GM23338 (cell line): ENCODE data around the gene MYO1G. TPM values are rescaled to one million over a fixed set of nuclear protein-coding genes. Genes with fewer than 3 reads are reported as not detected.

Experiments
- ATAC-seq: fragments of 200-7000 bp; cut with Tn5 transposase; 3 replicates; pipeline ENCODE4 v1.9.1; 2020
- DNase-seq: peaks from one replicate; pipeline ENCODE4 v3.0.0-alpha.2; 2015; ENCODE audit warnings: low spot score
- H2AFZ ChIP-seq: fragments of 200-600 bp; sonication (generic); 2 replicates; pipeline ENCODE4 v1.8.0; 2016; ENCODE audit warnings: antibody characterized with exemption, mild to moderate bottlenecking, moderate library complexity
- H3F3A ChIP-seq: fragments of 200-600 bp; sonication (generic); replicated peaks from 2 replicates; pipeline ENCODE4 v1.8.0; 2017; ENCODE audit warnings: antibody characterized with exemption, mixed run types, low read depth
- H3K27ac ChIP-seq: fragments of 200-600 bp; sonication (generic); 2 replicates; pipeline ENCODE4 v1.6.1; 2016; ENCODE audit warnings: low read depth
- H3K27me3 ChIP-seq: fragments of 200-600 bp; sonication (generic); 2 replicates; pipeline ENCODE4 v1.8.0; 2016; ENCODE audit warnings: mild to moderate bottlenecking, mixed run types, moderate library complexity; ENCODE audit not compliant: insufficient read depth
- H3K36me3 ChIP-seq: fragments of 200-600 bp; sonication (generic); 2 replicates; pipeline ENCODE4 v1.8.0; 2016; ENCODE audit warnings: mild to moderate bottlenecking; ENCODE audit not compliant: insufficient read depth
- H3K4me1 ChIP-seq: fragments of 200-600 bp; sonication (generic); 2 replicates; pipeline ENCODE4 v1.8.0; 2016; ENCODE audit warnings: mild to moderate bottlenecking, moderate library complexity; ENCODE audit not compliant: insufficient read depth
- H3K4me2 ChIP-seq: fragments of 200-600 bp; sonication (generic); 2 replicates; pipeline ENCODE4 v1.7.1; 2017; ENCODE audit warnings: mixed run types
- H3K4me3 ChIP-seq: fragments of 200-600 bp; sonication (generic); 2 replicates; pipeline ENCODE4 v1.6.1; 2016; ENCODE audit warnings: mixed run types
- H3K79me2 ChIP-seq: fragments of 200-600 bp; sonication (generic); replicated peaks from 2 replicates; pipeline ENCODE4 v1.8.0; 2017; ENCODE audit warnings: mild to moderate bottlenecking; ENCODE audit not compliant: insufficient read depth
- H3K9me2 ChIP-seq: fragments of 200-600 bp; sonication (generic); 2 replicates; pipeline ENCODE4 v1.8.0; 2017; ENCODE audit not compliant: insufficient read depth
- H4K20me1 ChIP-seq: fragments of 200-600 bp; sonication (generic); replicated peaks from 2 replicates; pipeline ENCODE4 v1.8.0; 2017; ENCODE audit warnings: mild to moderate bottlenecking; ENCODE audit not compliant: insufficient read depth
- H3K27ac Mint-ChIP-seq: 2 replicates; pipeline ENCODE4 v1.8.0; 2020; ENCODE audit warnings: inconsistent platforms, mild to moderate bottlenecking, moderate library complexity, mixed read lengths
- H3K27me3 Mint-ChIP-seq: 3 replicates; pipeline ENCODE4 v1.8.0; 2022; ENCODE audit warnings: low read depth, mild to moderate bottlenecking, moderate library complexity, mixed read lengths, inconsistent platforms; ENCODE audit not compliant: insufficient read depth, poor library complexity
- H3K36me3 Mint-ChIP-seq: 3 replicates; pipeline ENCODE4 v1.8.0; 2021; ENCODE audit warnings: low read depth, mild to moderate bottlenecking, inconsistent platforms, moderate library complexity, mixed read lengths
- H3K4me1 Mint-ChIP-seq: 3 replicates; pipeline ENCODE4 v1.8.0; 2020; ENCODE audit warnings: mild to moderate bottlenecking, inconsistent platforms, mixed read lengths
- H3K4me3 Mint-ChIP-seq: 3 replicates; pipeline ENCODE4 v1.8.0; 2021; ENCODE audit warnings: moderate library complexity, mild to moderate bottlenecking, inconsistent platforms, mixed read lengths
- H3K9me3 Mint-ChIP-seq: 3 replicates; pipeline ENCODE4 v1.8.0; 2020; ENCODE audit warnings: moderate library complexity, mild to moderate bottlenecking, inconsistent platforms, mixed read lengths
- CREB1 ChIP-seq: fragments of 250-450 bp; sonication (Bioruptor Pico); IDR thresholded peaks from 2 replicates; pipeline ENCODE4 v1.5.0; 2020; ENCODE audit warnings: low read depth, mild to moderate bottlenecking, moderate library complexity
- EZH2 ChIP-seq: fragments of 200-600 bp; sonication (generic); IDR thresholded peaks from one replicate; pipeline ENCODE4 v1.8.0; 2017; ENCODE audit warnings: antibody characterized with exemption, mild to moderate bottlenecking, low read depth; ENCODE audit not compliant: unreplicated experiment
- EZH2phosphoT487 ChIP-seq: fragments of 200-600 bp; sonication (generic); IDR thresholded peaks from one replicate; pipeline ENCODE4 v1.8.1; 2018; ENCODE audit warnings: antibody characterized with exemption; ENCODE audit not compliant: unreplicated experiment
- JUNB ChIP-seq: IDR thresholded peaks from one replicate; pipeline ENCODE4 v1.6.1; 2016; ENCODE audit warnings: antibody characterized with exemption; ENCODE audit not compliant: unreplicated experiment
- NANOG ChIP-seq: IDR thresholded peaks from 2 replicates; pipeline ENCODE4 v1.6.1; 2016; ENCODE audit warnings: antibody characterized with exemption, borderline replicate concordance
- POLR2AphosphoS5 ChIP-seq: IDR thresholded peaks from 2 replicates; pipeline ENCODE4 v1.6.1; 2016; ENCODE audit warnings: antibody characterized with exemption, low read depth
- STAT1 ChIP-seq: IDR thresholded peaks from one replicate; pipeline ENCODE4 v1.6.1; 2016; ENCODE audit warnings: antibody characterized with exemption; ENCODE audit not compliant: unreplicated experiment
- ZNF114 ChIP-seq: fragments of 250-450 bp; sonication (Bioruptor Pico); IDR thresholded peaks from 2 replicates; pipeline ENCODE4 v1.5.0; 2020; ENCODE audit warnings: mild to moderate bottlenecking, moderate library complexity
- ZNF331 ChIP-seq: fragments of 250-450 bp; sonication (Bioruptor Pico); IDR thresholded peaks from 2 replicates; pipeline ENCODE4 v1.5.0; 2020; ENCODE audit warnings: low read depth, mild to moderate bottlenecking, moderate library complexity
- polyA plus RNA-seq: library from polyadenylated mRNA; unstranded; fragments of >200 nt; fragmentation: Nextera tagmentation; extraction: Ambion mirVana; gene quantifications from 2 replicates; pipeline ENCODE4 v1.2.1, GENCODE V29; 2016
- total RNA-seq: library from RNA; depleted of rRNA; stranded (reverse); fragments of >200 nt; shearing (Covaris generic); gene quantifications from 2 replicates; pipeline ENCODE4 v1.2.3, GENCODE V29; 2014
- TF ChIP-seq, protein P1 (sequence below): IDR thresholded peaks from 2 replicates; pipeline ENCODE4 v1.6.1; 2016; ENCODE audit warnings: antibody characterized with exemption
- TF ChIP-seq, protein P2 (sequence below): fragments of 250-450 bp; sonication (Bioruptor Pico); IDR thresholded peaks from 2 replicates; pipeline ENCODE4 v1.5.0; 2020; ENCODE audit warnings: mild to moderate bottlenecking, moderate library complexity
- TF ChIP-seq, protein P3 (sequence below): IDR thresholded peaks from one replicate; pipeline ENCODE4 v1.6.1; 2018; ENCODE audit warnings: antibody characterized with exemption; ENCODE audit not compliant: unreplicated experiment
- TF ChIP-seq, protein P4 (sequence below), 2 experiments: fragments of 200-600 bp in 1 of 2; sonication (generic) in 1 of 2; conservative IDR thresholded peaks; 2 replicates each; pipeline versions ENCODE4 v1.5.1 to v1.6.1; 2016 to 2017; ENCODE audit warnings: antibody characterized with exemption in 2 of 2, low read depth in 2 of 2, mild to moderate bottlenecking in 2 of 2, moderate library complexity in 1 of 2

MYO1G gene
- total and polyA plus RNA-seq, 2 experiments from 2014 or later: 0.10 to 0.11 TPM

DNA sequence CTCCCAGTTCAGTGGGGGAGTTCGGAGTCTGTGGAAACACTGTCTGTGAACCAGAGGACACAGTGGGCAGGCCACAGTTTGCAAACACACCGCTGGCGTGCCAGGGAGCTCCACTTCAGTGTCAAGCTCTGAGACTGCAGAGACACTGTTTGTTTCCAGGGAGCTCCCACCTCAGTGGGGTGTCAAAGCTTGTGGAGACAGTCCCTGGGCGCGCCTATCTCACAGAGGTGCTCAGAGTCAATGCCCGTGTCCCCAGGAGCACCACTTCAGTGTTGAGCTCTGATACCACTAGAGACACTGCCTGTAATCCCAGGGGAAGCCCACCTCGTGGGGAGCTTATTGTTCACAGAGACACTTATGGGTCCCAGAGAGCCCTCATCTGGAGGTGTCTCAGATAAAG lies 4.3 kb downstream of the MYO1G start:
- H3K4me1 Mint-ChIP-seq: no peaks in the 10 kb centered on the region; the same call in 2 of the 3 replicates
- Histone ChIP-seq H4K20me1 (no peaks in the 10 kb centered on the region), H3K27me3 (no peaks in the 10 kb centered on the region), H3K4me1 (no peaks in the 10 kb centered on the region), H2AFZ (no peak overlapping the region), H3K4me3 (no peak overlapping the region), H3K36me3 (no peaks in the 10 kb centered on the region), H3F3A (no peaks in the 10 kb centered on the region), H3K79me2 (no peaks in the 10 kb centered on the region), H3K27ac (no peak overlapping the region), H3K9me2 (no peaks in the 10 kb centered on the region), H3K4me2 (no peak overlapping the region)
- no peak overlapping the region for H3K27ac Mint-ChIP-seq
- no peaks in the 10 kb centered on the region for H3K9me3 Mint-ChIP-seq
- TF ChIP-seq NANOG (no peak), POLR2AphosphoS5 (no peak), EZH2 (no peak), STAT1 (no peak), ZNF331 (CRISPR knock-in tag) (no peak), JUNB (no peak), ZNF114 (CRISPR knock-in tag) (no peak), CREB1 (CRISPR knock-in tag) (no peak), EZH2phosphoT487 (no peak)
- TF ChIP-seq, protein P1, sequence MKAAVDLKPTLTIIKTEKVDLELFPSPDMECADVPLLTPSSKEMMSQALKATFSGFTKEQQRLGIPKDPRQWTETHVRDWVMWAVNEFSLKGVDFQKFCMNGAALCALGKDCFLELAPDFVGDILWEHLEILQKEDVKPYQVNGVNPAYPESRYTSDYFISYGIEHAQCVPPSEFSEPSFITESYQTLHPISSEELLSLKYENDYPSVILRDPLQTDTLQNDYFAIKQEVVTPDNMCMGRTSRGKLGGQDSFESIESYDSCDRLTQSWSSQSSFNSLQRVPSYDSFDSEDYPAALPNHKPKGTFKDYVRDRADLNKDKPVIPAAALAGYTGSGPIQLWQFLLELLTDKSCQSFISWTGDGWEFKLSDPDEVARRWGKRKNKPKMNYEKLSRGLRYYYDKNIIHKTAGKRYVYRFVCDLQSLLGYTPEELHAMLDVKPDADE: no peak
- TF ChIP-seq, protein P2, sequence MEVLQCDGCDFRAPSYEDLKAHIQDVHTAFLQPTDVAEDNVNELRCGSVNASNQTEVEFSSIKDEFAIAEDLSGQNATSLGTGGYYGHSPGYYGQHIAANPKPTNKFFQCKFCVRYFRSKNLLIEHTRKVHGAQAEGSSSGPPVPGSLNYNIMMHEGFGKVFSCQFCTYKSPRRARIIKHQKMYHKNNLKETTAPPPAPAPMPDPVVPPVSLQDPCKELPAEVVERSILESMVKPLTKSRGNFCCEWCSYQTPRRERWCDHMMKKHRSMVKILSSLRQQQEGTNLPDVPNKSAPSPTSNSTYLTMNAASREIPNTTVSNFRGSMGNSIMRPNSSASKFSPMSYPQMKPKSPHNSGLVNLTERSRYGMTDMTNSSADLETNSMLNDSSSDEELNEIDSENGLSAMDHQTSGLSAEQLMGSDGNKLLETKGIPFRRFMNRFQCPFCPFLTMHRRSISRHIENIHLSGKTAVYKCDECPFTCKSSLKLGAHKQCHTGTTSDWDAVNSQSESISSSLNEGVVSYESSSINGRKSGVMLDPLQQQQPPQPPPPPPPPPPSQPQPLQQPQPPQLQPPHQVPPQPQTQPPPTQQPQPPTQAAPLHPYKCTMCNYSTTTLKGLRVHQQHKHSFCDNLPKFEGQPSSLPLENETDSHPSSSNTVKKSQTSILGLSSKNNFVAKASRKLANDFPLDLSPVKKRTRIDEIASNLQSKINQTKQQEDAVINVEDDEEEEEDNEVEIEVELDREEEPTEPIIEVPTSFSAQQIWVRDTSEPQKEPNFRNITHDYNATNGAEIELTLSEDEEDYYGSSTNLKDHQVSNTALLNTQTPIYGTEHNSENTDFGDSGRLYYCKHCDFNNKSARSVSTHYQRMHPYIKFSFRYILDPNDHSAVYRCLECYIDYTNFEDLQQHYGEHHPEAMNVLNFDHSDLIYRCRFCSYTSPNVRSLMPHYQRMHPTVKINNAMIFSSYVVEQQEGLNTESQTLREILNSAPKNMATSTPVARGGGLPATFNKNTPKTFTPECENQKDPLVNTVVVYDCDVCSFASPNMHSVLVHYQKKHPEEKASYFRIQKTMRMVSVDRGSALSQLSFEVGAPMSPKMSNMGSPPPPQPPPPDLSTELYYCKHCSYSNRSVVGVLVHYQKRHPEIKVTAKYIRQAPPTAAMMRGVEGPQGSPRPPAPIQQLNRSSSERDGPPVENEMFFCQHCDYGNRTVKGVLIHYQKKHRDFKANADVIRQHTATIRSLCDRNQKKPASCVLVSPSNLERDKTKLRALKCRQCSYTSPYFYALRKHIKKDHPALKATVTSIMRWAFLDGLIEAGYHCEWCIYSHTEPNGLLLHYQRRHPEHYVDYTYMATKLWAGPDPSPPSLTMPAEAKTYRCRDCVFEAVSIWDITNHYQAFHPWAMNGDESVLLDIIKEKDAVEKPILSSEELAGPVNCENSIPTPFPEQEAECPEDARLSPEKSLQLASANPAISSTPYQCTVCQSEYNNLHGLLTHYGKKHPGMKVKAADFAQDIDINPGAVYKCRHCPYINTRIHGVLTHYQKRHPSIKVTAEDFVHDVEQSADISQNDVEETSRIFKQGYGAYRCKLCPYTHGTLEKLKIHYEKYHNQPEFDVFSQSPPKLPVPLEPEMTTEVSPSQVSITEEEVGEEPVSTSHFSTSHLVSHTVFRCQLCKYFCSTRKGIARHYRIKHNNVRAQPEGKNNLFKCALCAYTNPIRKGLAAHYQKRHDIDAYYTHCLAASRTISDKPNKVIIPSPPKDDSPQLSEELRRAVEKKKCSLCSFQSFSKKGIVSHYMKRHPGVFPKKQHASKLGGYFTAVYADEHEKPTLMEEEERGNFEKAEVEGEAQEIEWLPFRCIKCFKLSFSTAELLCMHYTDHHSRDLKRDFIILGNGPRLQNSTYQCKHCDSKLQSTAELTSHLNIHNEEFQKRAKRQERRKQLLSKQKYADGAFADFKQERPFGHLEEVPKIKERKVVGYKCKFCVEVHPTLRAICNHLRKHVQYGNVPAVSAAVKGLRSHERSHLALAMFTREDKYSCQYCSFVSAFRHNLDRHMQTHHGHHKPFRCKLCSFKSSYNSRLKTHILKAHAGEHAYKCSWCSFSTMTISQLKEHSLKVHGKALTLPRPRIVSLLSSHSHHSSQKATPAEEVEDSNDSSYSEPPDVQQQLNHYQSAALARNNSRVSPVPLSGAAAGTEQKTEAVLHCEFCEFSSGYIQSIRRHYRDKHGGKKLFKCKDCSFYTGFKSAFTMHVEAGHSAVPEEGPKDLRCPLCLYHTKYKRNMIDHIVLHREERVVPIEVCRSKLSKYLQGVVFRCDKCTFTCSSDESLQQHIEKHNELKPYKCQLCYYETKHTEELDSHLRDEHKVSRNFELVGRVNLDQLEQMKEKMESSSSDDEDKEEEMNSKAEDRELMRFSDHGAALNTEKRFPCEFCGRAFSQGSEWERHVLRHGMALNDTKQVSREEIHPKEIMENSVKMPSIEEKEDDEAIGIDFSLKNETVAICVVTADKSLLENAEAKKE: no peak
- TF ChIP-seq, protein P3, sequence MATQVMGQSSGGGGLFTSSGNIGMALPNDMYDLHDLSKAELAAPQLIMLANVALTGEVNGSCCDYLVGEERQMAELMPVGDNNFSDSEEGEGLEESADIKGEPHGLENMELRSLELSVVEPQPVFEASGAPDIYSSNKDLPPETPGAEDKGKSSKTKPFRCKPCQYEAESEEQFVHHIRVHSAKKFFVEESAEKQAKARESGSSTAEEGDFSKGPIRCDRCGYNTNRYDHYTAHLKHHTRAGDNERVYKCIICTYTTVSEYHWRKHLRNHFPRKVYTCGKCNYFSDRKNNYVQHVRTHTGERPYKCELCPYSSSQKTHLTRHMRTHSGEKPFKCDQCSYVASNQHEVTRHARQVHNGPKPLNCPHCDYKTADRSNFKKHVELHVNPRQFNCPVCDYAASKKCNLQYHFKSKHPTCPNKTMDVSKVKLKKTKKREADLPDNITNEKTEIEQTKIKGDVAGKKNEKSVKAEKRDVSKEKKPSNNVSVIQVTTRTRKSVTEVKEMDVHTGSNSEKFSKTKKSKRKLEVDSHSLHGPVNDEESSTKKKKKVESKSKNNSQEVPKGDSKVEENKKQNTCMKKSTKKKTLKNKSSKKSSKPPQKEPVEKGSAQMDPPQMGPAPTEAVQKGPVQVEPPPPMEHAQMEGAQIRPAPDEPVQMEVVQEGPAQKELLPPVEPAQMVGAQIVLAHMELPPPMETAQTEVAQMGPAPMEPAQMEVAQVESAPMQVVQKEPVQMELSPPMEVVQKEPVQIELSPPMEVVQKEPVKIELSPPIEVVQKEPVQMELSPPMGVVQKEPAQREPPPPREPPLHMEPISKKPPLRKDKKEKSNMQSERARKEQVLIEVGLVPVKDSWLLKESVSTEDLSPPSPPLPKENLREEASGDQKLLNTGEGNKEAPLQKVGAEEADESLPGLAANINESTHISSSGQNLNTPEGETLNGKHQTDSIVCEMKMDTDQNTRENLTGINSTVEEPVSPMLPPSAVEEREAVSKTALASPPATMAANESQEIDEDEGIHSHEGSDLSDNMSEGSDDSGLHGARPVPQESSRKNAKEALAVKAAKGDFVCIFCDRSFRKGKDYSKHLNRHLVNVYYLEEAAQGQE: no peak
- TF ChIP-seq, protein P4, sequence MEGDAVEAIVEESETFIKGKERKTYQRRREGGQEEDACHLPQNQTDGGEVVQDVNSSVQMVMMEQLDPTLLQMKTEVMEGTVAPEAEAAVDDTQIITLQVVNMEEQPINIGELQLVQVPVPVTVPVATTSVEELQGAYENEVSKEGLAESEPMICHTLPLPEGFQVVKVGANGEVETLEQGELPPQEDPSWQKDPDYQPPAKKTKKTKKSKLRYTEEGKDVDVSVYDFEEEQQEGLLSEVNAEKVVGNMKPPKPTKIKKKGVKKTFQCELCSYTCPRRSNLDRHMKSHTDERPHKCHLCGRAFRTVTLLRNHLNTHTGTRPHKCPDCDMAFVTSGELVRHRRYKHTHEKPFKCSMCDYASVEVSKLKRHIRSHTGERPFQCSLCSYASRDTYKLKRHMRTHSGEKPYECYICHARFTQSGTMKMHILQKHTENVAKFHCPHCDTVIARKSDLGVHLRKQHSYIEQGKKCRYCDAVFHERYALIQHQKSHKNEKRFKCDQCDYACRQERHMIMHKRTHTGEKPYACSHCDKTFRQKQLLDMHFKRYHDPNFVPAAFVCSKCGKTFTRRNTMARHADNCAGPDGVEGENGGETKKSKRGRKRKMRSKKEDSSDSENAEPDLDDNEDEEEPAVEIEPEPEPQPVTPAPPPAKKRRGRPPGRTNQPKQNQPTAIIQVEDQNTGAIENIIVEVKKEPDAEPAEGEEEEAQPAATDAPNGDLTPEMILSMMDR (conservative IDR thresholded peaks at IDR 0.05; ENCODE audit: low read depth in 2 of 2): no peak
- DNase-seq (no peak), ATAC-seq (no peak)
- H3K27me3 Mint-ChIP-seq: peaks cover 7% of the 10 kb centered on the region
- peaks cover 4% of the 10 kb centered on the region; the same call in 1 of the 3 replicates for H3K36me3 Mint-ChIP-seq
- no peak overlapping the region for H3K4me3 Mint-ChIP-seq
